Measurements from ENCODE around the gene WSB1.

The WSB1 gene

DNA sequence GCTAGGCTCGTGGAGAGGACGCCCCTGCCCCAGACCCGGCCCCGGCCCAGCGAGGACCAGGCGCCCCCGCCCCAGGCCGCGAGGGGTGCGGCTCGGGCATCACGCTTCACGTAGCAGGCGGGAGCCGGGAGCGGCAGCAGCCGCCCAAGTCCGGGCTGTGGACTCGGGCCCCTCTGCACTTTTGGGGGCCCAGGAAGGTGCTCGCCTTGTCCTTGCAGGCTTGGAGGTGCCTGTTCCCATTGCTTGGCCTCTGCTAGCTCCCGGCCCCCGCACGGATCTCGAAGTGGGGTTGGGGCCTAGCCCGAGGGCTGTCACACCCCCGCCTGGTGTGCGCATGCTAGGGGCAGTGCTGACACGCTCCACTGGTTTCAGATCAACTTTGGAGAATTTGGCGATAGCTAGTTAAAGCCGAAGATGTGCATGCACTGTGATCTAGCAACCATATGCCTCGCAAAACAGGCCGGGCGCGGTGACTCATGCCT is 55.7 kb downstream of the WSB1 start:
- no peaks in the 10 kb centered on the region for H3K9me3 ChIP-seq (ENCODE audit: severe bottlenecking)
- no peaks in the 10 kb centered on the region for H3K4me1 ChIP-seq (ENCODE audit: insufficient read depth, poor library complexity, severe bottlenecking)
- DNase-seq (ENCODE audit: low spot score) = no peak
- no peak for ATAC-seq (ENCODE audit: low read depth)
- H3K27ac ChIP-seq (ENCODE audit: poor library complexity, severe bottlenecking) = no peak overlapping the region
- TF ChIP-seq, protein P1, sequence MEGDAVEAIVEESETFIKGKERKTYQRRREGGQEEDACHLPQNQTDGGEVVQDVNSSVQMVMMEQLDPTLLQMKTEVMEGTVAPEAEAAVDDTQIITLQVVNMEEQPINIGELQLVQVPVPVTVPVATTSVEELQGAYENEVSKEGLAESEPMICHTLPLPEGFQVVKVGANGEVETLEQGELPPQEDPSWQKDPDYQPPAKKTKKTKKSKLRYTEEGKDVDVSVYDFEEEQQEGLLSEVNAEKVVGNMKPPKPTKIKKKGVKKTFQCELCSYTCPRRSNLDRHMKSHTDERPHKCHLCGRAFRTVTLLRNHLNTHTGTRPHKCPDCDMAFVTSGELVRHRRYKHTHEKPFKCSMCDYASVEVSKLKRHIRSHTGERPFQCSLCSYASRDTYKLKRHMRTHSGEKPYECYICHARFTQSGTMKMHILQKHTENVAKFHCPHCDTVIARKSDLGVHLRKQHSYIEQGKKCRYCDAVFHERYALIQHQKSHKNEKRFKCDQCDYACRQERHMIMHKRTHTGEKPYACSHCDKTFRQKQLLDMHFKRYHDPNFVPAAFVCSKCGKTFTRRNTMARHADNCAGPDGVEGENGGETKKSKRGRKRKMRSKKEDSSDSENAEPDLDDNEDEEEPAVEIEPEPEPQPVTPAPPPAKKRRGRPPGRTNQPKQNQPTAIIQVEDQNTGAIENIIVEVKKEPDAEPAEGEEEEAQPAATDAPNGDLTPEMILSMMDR (IDR thresholded peaks at IDR 0.05; ENCODE audit: poor library complexity, severe bottlenecking) = no peak
- no peaks in the 10 kb centered on the region for H3K27me3 ChIP-seq (ENCODE audit: insufficient read depth, poor library complexity, severe bottlenecking)
- H3K4me3 ChIP-seq (ENCODE audit: severe bottlenecking) = no peak overlapping the region
- H3K36me3 ChIP-seq (ENCODE audit: low read depth) = no peaks in the 10 kb centered on the region

DNA sequence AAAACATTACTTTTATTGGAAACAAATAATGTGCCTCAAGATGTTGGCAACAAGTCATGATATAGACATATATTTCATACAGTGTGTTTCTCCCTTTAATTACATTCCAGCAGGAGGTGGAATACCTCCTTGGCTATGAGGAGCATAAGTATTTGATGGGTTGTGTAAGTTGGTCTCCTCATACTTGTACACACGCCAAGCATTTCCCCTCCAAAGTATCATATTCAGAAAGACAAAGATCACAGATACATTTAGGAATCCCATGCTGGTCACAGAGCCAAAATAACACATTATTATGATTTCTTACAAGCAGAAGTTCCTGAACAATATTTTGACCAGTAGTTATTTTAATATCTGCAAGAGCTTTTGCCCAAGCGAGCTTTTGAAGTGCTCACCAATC is 57.8 kb downstream of the WSB1 start:
- DNase-seq (ENCODE audit: low spot score) (no peak), ATAC-seq (ENCODE audit: low read depth) (no peak)
- no peak overlapping the region for H3K4me3 ChIP-seq (ENCODE audit: severe bottlenecking)
- H3K4me1 ChIP-seq (ENCODE audit: insufficient read depth, poor library complexity, severe bottlenecking) = no peaks in the 10 kb centered on the region
- H3K27me3 ChIP-seq (ENCODE audit: insufficient read depth, poor library complexity, severe bottlenecking) = no peaks in the 10 kb centered on the region
- TF ChIP-seq, protein P1 (IDR thresholded peaks at IDR 0.05; ENCODE audit: poor library complexity, severe bottlenecking) = no peak
- H3K27ac ChIP-seq (ENCODE audit: poor library complexity, severe bottlenecking) = peak overlapping the region; percentile 74
- H3K9me3 ChIP-seq (ENCODE audit: severe bottlenecking) = no peaks in the 10 kb centered on the region
- no peaks in the 10 kb centered on the region for H3K36me3 ChIP-seq (ENCODE audit: low read depth)

DNA sequence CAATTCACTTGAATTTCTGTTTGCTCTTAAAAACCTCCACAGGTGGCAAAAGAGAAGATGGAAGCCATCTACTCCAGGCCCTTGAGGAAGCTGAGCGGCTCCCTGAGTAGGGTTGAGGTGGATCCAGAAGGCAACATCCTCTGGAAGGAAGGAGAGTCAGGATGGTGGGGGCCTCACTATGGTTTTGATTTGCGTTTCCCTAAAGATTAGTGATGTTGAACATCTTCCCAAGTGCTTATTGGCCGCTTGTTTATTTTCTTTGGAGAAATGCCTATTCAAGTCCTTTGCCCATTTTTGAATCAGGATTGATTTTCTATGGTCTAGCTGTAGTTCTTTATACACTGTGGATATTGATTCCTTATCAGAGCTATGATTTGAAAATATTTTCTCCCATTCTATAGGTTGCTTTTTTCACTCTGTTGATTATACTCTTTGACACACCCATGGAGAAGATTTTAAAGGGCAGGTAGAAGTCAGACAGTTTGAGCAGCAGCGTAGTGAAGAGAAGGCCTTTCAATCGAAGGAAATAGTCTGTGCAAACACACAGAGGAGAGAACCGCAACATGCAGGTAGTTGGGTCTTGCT is 58.6 kb downstream of the WSB1 start:
- no peaks in the 10 kb centered on the region for H3K9me3 ChIP-seq (ENCODE audit: severe bottlenecking)
- ATAC-seq (ENCODE audit: low read depth) (no peak), DNase-seq (ENCODE audit: low spot score) (no peak)
- H3K27me3 ChIP-seq (ENCODE audit: insufficient read depth, poor library complexity, severe bottlenecking) = no peaks in the 10 kb centered on the region
- no peaks in the 10 kb centered on the region for H3K36me3 ChIP-seq (ENCODE audit: low read depth)
- TF ChIP-seq, protein P1 (IDR thresholded peaks at IDR 0.05; ENCODE audit: poor library complexity, severe bottlenecking) = no peak
- H3K4me3 ChIP-seq (ENCODE audit: severe bottlenecking) = peak overlapping the region; percentile 50
- peak overlapping the region; percentile 74 for H3K27ac ChIP-seq (ENCODE audit: poor library complexity, severe bottlenecking)
- no peaks in the 10 kb centered on the region for H3K4me1 ChIP-seq (ENCODE audit: insufficient read depth, poor library complexity, severe bottlenecking)

DNA sequence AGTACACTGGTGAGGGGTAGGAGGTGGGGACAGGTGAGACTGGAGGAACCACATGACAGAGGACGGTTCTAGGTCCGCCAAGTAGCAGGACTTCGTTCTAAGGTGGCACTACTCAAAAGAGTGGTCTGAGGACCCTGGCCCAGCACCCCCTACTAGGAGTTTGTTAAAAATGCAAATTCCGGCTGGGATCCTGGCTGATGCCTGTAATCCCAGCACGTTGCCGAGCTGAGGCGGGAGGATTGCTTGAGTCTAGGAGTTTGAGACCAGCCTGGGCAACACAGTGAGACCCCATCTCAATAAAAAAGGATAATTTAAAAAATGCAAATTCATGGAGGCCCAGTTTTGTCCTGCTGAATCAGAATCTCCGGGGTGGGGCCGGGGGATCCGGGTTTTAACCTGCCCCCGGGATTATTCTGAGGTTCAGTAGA is 59.1 kb downstream of the WSB1 start:
- H3K4me3 ChIP-seq (ENCODE audit: severe bottlenecking) = peak overlapping the region; percentile 50
- TF ChIP-seq, protein P1 (IDR thresholded peaks at IDR 0.05; ENCODE audit: poor library complexity, severe bottlenecking) = no peak
- no peaks in the 10 kb centered on the region for H3K27me3 ChIP-seq (ENCODE audit: insufficient read depth, poor library complexity, severe bottlenecking)
- no peaks in the 10 kb centered on the region for H3K36me3 ChIP-seq (ENCODE audit: low read depth)
- peak overlapping the region; percentile 74 for H3K27ac ChIP-seq (ENCODE audit: poor library complexity, severe bottlenecking)
- no peaks in the 10 kb centered on the region for H3K9me3 ChIP-seq (ENCODE audit: severe bottlenecking)
- ATAC-seq (ENCODE audit: low read depth) (no peak), DNase-seq (ENCODE audit: low spot score) (no peak)
- no peaks in the 10 kb centered on the region for H3K4me1 ChIP-seq (ENCODE audit: insufficient read depth, poor library complexity, severe bottlenecking)

DNA sequence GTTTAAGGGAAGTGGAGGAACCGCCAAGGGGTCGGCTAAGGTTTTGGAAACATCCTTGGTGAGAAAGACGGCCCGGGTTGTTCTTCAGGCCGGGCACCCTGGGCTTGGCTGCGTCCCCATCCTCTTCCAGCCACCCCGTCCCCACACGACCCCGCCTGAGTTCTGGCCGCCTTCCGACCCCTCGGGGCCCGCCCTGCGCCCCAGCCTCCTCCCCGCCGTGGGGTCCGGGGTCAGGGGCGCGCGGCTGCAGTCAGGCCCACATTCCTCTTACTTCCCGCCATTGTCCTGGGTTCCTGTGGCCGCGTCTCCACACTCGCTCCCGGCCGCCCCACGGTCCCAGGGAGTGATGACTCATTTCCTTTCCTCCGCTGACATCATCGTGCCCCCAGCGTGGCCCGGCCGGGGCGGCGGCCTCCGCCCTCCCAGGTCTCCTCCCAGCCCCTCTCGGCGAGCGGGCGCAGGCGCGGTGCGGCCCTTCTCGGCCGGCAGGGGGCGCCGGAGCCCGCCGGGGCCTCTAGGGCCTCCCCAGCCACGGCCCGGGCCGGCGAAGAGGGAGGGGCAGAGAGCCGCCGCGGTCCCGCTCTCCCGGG is 59.6 kb downstream of the WSB1 start:
- no peaks in the 10 kb centered on the region for H3K9me3 ChIP-seq (ENCODE audit: severe bottlenecking)
- ATAC-seq (ENCODE audit: low read depth) (peak; percentile 87), DNase-seq (ENCODE audit: low spot score) (peak; percentile 82)
- TF ChIP-seq, protein P1 (IDR thresholded peaks at IDR 0.05; ENCODE audit: poor library complexity, severe bottlenecking) = peak; percentile 98
- no peaks in the 10 kb centered on the region for H3K27me3 ChIP-seq (ENCODE audit: insufficient read depth, poor library complexity, severe bottlenecking)
- peak overlapping the region; percentile 50 for H3K4me3 ChIP-seq (ENCODE audit: severe bottlenecking)
- H3K4me1 ChIP-seq (ENCODE audit: insufficient read depth, poor library complexity, severe bottlenecking) = no peaks in the 10 kb centered on the region
- H3K36me3 ChIP-seq (ENCODE audit: low read depth) = no peaks in the 10 kb centered on the region
- H3K27ac ChIP-seq (ENCODE audit: poor library complexity, severe bottlenecking) = peak overlapping the region; percentile 74
